Measurements from ENCODE around the gene ATOH8.

DNA sequence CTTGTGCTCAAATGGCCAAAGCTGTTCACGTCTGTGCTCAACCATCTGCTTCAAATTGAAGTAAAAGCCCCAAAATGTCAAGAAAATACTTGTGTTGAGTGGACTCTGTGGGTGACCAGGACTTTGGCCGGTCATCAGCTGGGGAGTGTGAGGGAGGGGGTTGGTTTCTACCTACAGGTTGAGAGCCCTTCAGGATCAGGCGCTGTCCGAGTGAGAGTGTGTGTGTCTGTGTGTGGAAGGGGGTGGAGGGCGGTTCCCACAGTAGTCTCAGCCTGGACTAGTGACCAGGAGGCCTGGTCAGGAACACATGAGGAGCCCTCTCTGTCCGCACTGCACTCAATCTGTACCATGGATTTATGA lies 34.2 kb downstream of the ATOH8 start:
- TF ChIP-seq, protein P1, sequence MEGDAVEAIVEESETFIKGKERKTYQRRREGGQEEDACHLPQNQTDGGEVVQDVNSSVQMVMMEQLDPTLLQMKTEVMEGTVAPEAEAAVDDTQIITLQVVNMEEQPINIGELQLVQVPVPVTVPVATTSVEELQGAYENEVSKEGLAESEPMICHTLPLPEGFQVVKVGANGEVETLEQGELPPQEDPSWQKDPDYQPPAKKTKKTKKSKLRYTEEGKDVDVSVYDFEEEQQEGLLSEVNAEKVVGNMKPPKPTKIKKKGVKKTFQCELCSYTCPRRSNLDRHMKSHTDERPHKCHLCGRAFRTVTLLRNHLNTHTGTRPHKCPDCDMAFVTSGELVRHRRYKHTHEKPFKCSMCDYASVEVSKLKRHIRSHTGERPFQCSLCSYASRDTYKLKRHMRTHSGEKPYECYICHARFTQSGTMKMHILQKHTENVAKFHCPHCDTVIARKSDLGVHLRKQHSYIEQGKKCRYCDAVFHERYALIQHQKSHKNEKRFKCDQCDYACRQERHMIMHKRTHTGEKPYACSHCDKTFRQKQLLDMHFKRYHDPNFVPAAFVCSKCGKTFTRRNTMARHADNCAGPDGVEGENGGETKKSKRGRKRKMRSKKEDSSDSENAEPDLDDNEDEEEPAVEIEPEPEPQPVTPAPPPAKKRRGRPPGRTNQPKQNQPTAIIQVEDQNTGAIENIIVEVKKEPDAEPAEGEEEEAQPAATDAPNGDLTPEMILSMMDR (IDR thresholded peaks at IDR 0.05), result no peak
- TF ChIP-seq POLR2A (IDR thresholded peaks at IDR 0.05), result no peak
